HG03342 (cell line): ENCODE measurements around the gene PHF12.

ENCODE experiments used
- ATAC-seq: cut with Tn5 transposase; IDR thresholded peaks from one replicate; pipeline ENCODE4 v1.9.1; 2021; ENCODE audit warnings: mild to moderate bottlenecking, moderate library complexity; ENCODE audit not compliant: unreplicated experiment

The PHF12 gene

DNA sequence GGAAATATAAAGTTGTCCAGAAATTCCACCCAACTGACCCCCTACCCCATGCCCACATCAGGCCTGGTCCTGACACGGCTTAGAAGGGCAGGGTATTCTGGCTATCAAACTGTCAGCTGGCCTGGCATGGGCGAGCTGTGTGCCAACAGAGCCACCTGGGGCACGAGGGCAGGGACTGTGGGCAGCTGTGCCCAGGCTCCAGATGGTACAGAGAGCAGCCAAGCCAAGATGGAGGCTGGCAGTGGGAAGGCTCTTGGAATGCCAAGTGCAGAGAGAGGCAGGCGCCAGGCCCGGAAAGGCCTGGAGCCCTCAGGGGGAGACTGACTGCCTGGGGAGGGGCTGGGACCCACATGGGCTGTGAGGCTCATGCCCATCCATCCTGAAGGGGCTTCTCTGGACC lies 24.3 kb upstream of the PHF12 start:
- no peak for ATAC-seq

DNA sequence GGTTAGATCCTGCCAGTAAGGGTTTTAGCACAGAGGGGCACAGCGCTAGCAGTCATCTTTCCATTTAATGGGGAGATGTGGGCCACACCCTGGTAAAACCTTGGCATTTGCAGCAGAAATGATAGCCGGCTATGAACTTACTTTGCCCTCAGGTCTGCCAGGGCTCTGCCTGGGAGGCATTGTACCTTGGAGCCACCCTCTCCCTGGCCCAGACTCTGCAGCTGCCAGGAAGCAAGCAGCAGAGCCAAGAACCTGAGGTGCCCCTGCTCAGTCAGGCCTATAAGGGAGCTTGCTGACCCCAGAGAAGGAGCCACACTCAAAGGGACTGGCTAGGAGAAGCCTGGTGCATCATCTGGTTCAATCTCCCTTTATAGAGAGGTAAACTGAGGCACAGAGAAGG lies 23.7 kb upstream of the PHF12 start:
- no peak for ATAC-seq

DNA sequence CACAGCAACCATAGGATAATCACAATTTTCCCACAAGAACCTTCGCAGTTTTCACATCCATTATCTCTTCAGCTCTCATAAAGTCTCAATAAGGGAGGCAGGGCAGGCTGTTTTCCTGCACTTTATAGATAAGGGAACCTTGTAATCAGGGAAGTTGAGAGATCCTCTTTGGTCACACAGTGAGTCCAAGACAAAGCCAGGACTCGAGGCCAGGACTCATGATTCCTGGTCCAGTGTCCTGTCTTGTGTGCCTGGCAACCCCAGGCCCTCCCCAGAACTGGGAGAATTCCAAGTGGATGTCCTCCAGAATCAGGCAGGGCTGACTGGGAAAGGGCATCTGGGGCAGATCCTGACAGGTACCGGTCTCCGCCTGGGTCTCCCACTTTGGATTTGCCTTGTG lies 23.1 kb upstream of the PHF12 start:
- ATAC-seq: no peak

- no peak for ATAC-seq
Observed at GRCh38 chr17:28973425-28973824, 22.1 kb upstream of the PHF12 start.

DNA sequence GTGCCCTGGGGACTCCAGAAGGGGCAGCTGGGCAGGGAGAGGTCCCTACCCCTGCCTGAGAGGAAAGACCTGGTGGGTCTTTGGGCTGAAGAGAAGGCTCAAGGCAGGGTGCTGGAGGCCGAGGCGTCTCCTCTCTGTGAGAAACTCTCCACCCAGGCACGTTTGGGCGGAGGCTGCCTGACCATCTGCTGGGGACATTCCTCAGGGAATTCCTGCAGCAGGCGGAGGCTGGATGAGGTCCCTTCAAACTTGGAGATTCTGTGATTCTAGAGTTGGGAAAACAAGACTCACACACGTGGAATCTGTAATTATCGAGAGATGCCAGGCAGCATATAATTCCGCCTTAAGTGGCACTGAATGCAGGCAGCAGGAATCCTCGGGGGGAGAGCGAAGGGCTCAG lies 21.1 kb upstream of the PHF12 start:
- no peak for ATAC-seq

GRCh38 chr17:28970879-28971278 lies 19.6 kb upstream of the PHF12 start:
- ATAC-seq: no peak

- no peak for ATAC-seq
Observed at GRCh38 chr17:28969706-28970393, 18.5 kb upstream of the PHF12 start.

DNA sequence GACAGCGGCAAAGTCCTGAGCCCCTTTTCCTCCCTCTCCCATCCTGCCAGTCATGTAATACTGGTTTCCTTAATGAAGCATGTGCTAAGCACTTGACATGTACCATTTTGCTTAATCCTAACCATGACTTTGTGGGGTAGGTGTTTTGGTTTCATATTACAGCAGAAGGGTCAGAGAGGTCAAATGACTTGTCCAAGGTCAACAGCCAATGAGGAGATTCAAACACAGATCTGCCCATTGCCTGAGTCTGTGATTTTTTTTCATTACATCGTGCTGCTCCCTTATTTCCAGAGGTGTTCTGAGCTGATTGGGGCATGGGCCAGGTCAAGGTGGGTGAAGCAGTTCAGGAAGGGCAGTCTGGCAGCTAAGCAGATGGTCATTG lies 17.6 kb upstream of the PHF12 start:
- ATAC-seq: no peak

DNA sequence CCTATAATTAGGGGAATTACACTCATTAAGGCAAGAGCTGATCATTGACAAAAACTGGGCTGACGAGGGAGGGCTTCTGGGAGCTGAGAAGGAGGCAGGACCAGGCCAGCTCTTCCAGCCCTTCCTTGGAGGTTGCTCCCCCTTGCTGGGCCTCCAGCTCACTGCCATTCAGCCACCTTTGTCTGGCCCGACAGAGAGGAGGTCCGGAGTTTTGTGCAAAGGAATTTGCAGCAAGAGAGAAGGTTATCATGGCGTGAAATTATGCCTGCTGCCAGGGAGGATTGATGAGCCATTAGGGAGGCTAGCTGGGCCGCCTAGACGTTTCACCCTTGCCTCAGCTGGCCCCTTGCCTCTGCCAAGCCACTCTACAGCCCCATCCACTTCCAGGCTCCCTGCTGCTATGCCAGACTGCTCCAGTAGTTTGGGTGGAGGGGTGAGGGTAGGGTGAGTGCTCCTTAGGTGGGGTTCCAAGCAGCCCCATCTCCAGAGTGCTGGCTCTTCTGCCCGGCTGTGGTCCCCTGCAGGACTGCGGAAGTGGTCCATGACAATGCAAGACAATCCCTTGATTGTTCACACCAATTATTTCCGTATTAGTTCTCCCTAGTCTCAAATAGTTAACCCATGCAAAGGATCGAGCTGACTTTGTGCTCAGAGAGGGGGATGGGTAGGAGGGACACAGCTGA lies 17.1 kb upstream of the PHF12 start:
- ATAC-seq: no peak

DNA sequence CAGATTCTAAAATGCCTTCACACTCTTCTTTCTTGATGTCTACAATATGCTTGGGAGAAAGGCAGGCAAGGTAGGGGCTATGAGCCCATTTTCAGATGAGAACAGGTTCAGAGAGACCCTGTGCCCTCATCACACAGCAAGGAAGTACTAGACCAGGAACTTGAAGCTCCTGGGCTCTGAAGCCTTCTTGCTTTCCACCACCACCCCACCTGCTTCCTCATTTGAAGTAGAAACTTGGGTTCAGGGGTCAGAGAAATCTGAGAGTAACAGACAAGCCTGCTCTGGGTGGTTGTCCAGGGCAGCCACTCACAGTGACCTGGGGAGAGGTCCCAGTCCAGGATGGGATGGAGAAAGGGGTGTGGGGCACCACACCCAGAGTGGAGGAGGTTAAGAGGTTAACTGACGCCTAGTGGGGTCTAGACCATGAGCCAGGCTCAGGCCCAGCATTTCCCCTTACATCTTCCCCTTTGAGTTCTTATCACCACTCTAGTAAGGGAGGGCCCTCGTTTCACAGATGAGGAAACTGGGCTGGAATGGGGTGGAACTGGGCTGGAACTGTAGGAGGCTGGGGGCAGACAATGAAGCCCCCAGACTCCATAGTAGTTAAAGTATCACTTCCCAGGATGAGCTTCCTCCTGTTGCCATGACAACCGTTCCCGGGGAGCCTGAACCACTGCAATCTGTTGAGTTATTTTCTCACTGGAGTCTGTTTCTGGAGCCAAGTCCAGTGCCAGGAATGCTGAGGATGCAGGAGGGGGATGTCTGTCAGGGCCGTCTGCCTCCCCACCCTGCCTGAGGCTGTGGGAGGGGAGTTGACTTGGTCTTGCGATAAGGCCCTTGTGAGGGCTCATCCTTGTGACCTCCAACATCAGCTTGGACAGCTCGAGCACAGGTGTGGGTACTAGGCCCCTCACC lies 16.2 kb upstream of the PHF12 start:
- no peak for ATAC-seq

DNA sequence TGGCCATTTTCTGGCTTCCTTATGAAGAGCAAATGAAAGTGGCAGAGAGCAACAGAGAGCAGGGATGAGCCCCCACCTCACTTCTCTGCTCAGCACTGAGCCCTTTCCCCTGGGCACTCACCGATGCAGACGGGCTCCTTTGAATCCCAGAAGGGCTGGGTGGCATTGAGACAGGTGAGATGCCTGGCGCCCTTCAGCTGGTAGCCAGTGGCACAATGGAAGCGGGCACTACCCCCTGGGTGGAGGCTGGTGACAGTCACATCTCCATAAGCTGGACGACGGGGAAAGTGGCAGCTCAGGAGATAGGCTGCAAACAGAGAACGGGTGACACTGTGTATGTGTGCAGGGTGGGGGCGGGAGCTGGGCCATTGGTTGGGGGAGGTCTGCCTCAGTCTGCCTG lies 12.5 kb upstream of the PHF12 start:
- no peak for ATAC-seq

GRCh38 chr17:28963055-28963611 lies 11.8 kb upstream of the PHF12 start:
- ATAC-seq: no peak

GRCh38 chr17:28961391-28961790 lies 10.1 kb upstream of the PHF12 start:
- no peak for ATAC-seq

- ATAC-seq: no peak
Observed at GRCh38 chr17:28960256-28961061, 9.1 kb upstream of the PHF12 start.

DNA sequence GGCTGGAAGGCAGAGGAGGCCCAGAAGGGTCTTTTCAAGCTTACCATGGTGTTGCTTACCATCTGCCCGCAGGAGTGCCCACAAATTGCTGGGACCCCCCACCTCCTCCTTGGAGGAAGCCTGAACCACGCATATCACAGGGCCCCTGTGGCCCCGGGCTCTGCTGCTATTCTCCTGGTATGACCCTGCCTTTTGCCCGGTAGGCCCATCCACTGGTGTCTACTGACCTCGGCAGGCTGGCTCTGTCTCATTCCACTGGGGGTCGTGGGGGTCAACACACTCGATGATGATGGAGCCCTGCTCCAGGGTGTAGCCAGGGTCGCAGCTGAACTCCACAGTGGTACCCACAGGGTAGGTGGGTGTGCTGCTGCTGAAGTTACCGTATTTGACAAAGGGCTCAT lies 8.2 kb upstream of the PHF12 start:
- no peak for ATAC-seq

DNA sequence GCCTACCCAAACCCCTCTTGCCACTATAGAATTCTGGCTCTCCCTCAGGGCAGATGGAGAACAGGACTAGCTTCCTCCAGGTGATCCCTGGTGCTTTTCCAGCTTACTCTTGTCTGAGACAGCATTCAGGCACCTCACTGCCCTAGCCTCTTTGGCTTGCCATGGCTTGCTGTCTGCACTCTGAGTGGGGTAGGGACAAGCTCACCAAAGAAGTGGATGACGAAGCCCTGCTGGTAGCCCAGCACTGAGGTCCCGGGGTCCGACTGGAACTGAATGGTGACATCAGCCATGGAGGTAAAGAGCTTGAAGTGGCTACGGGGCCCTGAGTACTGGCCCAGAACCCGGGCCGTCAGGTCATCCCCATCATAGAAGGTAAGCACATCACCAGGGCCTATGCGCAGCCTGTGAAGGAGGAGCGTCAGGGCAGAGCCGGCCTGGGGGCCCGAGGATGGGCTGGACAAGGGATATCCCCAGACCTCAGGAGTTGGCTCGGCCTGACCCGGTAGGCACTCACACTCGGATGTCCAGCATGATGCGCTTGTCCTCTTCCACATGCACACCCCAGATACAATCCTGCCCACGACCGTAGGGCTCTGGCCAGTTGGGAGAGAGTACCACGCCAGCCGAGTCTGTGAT lies 7.6 kb upstream of the PHF12 start:
- no peak for ATAC-seq

DNA sequence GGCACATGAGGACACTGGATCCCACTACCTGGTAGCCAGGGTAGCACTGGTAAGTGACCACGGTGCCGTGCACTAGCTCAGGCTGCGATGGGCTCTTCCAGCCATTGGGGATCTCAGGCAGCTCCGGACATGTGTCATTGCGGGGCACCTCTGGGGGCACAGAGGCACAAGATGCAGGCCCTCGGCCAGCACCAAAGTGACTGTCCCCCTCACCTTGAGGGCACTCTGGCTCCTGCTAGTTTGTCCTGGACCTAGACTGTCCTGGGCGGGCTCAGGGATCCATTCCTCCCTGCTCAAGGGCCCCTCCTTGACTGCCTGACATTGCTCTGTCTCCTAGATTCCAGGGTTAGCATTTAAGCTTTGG lies 6.7 kb upstream of the PHF12 start:
- no peak for ATAC-seq

DNA sequence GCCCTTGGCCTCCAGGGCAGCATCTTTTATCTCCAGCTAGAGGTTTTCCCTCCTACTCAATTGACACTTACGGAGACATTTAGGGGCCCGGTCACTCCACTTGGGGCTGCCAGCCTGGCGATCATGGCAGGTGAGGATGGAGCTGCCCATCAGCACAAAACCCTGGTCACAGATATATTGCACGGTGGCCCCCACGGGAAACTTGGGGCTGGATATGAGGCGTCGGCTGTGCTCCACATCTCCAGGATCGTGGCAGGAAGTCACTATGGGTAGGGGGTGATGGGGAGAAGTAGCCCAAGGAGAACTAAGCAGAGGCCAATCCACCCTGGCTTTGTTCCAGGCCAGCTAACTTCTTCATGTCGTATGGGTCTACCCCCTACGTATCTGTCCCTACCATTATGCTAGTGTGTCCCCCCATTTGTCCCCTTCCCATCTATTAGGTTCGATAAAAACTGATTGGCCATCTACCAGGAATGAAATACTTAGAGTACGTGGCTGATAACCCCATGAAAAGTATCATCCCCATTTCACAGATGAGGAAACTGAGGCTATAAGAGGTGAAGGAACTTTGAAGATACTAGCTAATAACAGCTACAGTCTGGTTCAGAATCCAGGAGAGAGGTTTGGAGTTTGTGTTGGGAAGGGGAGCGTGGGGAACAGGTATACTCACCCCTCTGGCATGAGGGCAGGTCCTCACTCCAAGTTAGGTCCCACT lies 6.1 kb upstream of the PHF12 start:
- ATAC-seq: no peak

GRCh38 chr17:28956861-28957260 lies 5.5 kb upstream of the PHF12 start:
- ATAC-seq: no peak

- ATAC-seq: no peak
Observed at GRCh38 chr17:28956112-28956511, 4.8 kb upstream of the PHF12 start.
